Cardiac muscle cell (in vitro differentiated cells and primary cell): ENCODE results near the gene POU2F2. TPM values are rescaled to one million over a fixed set of nuclear protein-coding genes. Genes with fewer than 3 reads are reported as not detected.

ENCODE experiments used
- DNase-seq, 2 donors: peaks; one replicate each; pipeline versions ENCODE4 v3.0.0 to v3.0.0-alpha.2; 2010 to 2017; ENCODE audit warnings: low read depth in 1 of 2, low spot score in 1 of 2
- H3K27ac ChIP-seq: fragments of 200-600 bp; sonication (generic); 2 replicates; pipeline ENCODE4 v1.5.1; 2016
- H3K27me3 ChIP-seq: fragments of 200-600 bp; sonication (generic); 2 replicates; pipeline ENCODE4 v1.6.0; 2016; ENCODE audit warnings: control low read depth
- H3K36me3 ChIP-seq: fragments of 200-600 bp; sonication (generic); 2 replicates; pipeline ENCODE4 v1.5.1; 2016; ENCODE audit warnings: control low read depth
- H3K4me1 ChIP-seq: fragments of 200-600 bp; sonication (generic); 2 replicates; pipeline ENCODE4 v1.8.1; 2017; ENCODE audit warnings: low read depth, mild to moderate bottlenecking, mixed run types
- H3K4me3 ChIP-seq: fragments of 200-600 bp; sonication (generic); 2 replicates; pipeline ENCODE4 v1.5.1; 2016; ENCODE audit warnings: mild to moderate bottlenecking
- H3K9me3 ChIP-seq: fragments of 200-600 bp; sonication (generic); 2 replicates; pipeline ENCODE4 v1.5.1; 2017; ENCODE audit warnings: low read depth, mild to moderate bottlenecking, control low read depth
- CTCF ChIP-seq: IDR thresholded peaks from 2 replicates; pipeline ENCODE4 v1.5.1; 2012; ENCODE audit warnings: low read depth, mild to moderate bottlenecking, low read length
- polyA plus RNA-seq: library from polyadenylated mRNA; unstranded; fragments of >200 nt; fragmentation: Nextera tagmentation; extraction: Ambion mirVana; gene quantifications from 2 replicates; pipeline ENCODE4 v1.2.1, GENCODE V29; 2016
- total RNA-seq: library from RNA; depleted of rRNA; stranded (reverse); fragments of >200 nt; gene quantifications from 2 replicates; pipeline ENCODE4 v1.2.3, GENCODE V29; 2016

POU2F2 gene
- total and polyA plus RNA-seq, 2 experiments from 2014 or later = 0.12 TPM; not detected in 1

GRCh38 chr19:42161616-42162263 is 29.5 kb upstream of the POU2F2 start:
- Histone ChIP-seq H3K27ac (no peak overlapping the region), H3K4me1 (no peaks in the 10 kb centered on the region), H3K36me3 (no peaks in the 10 kb centered on the region), H3K27me3 (peaks cover 24% of the 10 kb centered on the region), H3K9me3 (no peaks in the 10 kb centered on the region), H3K4me3 (no peak overlapping the region)
- no peak for DNase-seq
- TF ChIP-seq CTCF = no peak

- Histone ChIP-seq H3K9me3 (no peaks in the 10 kb centered on the region), H3K4me3 (no peak overlapping the region), H3K36me3 (no peaks in the 10 kb centered on the region), H3K27ac (no peak overlapping the region), H3K4me1 (no peaks in the 10 kb centered on the region), H3K27me3 (peaks cover 19% of the 10 kb centered on the region)
- DNase-seq = no peak
- no peak for TF ChIP-seq CTCF
Observed at GRCh38 chr19:42159942-42160341, 27.7 kb upstream of the POU2F2 start.

- no peaks in the 10 kb centered on the region for H3K9me3 ChIP-seq
- no peaks in the 10 kb centered on the region for H3K4me1 ChIP-seq
- TF ChIP-seq CTCF = no peak
- H3K27me3 ChIP-seq = peaks cover 19% of the 10 kb centered on the region
- no peak overlapping the region for H3K27ac ChIP-seq
- no peaks in the 10 kb centered on the region for H3K36me3 ChIP-seq
- DNase-seq = peak in 1 of 2 donors; percentile 43
- no peak overlapping the region for H3K4me3 ChIP-seq
Observed at GRCh38 chr19:42158926-42159325, 26.7 kb upstream of the POU2F2 start.

GRCh38 chr19:42156571-42156970 is 24.3 kb upstream of the POU2F2 start:
- Histone ChIP-seq H3K4me1 (no peaks in the 10 kb centered on the region), H3K36me3 (no peaks in the 10 kb centered on the region), H3K27me3 (peaks cover 19% of the 10 kb centered on the region), H3K4me3 (no peak overlapping the region), H3K27ac (no peak overlapping the region), H3K9me3 (no peaks in the 10 kb centered on the region)
- no peak for DNase-seq
- TF ChIP-seq CTCF = no peak

- H3K27ac ChIP-seq = no peak overlapping the region
- peaks cover 19% of the 10 kb centered on the region for H3K27me3 ChIP-seq
- H3K9me3 ChIP-seq = no peaks in the 10 kb centered on the region
- no peaks in the 10 kb centered on the region for H3K36me3 ChIP-seq
- H3K4me3 ChIP-seq = no peak overlapping the region
- H3K4me1 ChIP-seq = no peaks in the 10 kb centered on the region
- no peak for TF ChIP-seq CTCF
- DNase-seq = no peak
Observed at GRCh38 chr19:42155796-42156195, 23.6 kb upstream of the POU2F2 start.
